SK-N-SH (cell line): ENCODE data around the gene SLC13A3. TPM values are rescaled to one million over a fixed set of nuclear protein-coding genes. Genes with fewer than 3 reads are reported as not detected.

Source experiments
- CTCF ChIA-PET: fragments of 300-600, 350-600 bp; formaldehyde crosslinking; extraction: SDS; loops from one replicate; lab custom pipeline; 2021; lab: Yijun Ruan, JAX
- POLR2A ChIA-PET: fragments of 350-600 bp; sonication (Branson Sonifier 250); formaldehyde crosslinking; extraction: SDS; loops from one replicate; lab custom pipeline; 2020; ENCODE audit warnings: antibody characterized with exemption, inconsistent platforms; lab: Yijun Ruan, JAX
- DNase-seq: peaks from one replicate; pipeline ENCODE4 v3.0.0; 2012
- H2AFZ ChIP-seq: fragments of 200-600 bp; sonication (generic); 2 replicates; pipeline ENCODE4 v1.8.1; 2016; ENCODE audit warnings: antibody characterized with exemption, mild to moderate bottlenecking, low read depth
- H3F3A ChIP-seq: fragments of 200-600 bp; sonication (generic); replicated peaks from 2 replicates; pipeline ENCODE3; 2016; ENCODE audit warnings: antibody characterized with exemption, mild to moderate bottlenecking; ENCODE audit not compliant: insufficient read depth
- H3K27ac ChIP-seq, 2 experiments: fragments of 200-500 bp in 1 of 2; fragments of 200-600 bp in 1 of 2; sonication (Bioruptor generic) in 1 of 2; sonication (generic), shearing (Covaris generic) in 1 of 2; 2 replicates each; pipeline versions ENCODE4 v1.5.1 to v1.6.1; 2014 to 2016; ENCODE audit warnings: low read depth in 2 of 2, inconsistent platforms in 1 of 2, low read length in 1 of 2, mild to moderate bottlenecking in 1 of 2, mixed read lengths in 1 of 2
- H3K27me3 ChIP-seq: fragments of 200-600 bp; sonication (generic), shearing (Covaris generic); 2 replicates; pipeline ENCODE4 v1.6.1; 2016; ENCODE audit warnings: mixed run types; ENCODE audit not compliant: insufficient read depth
- H3K36me3 ChIP-seq, 2 experiments: fragments of 200-500 bp in 1 of 2; fragments of 200-600 bp in 1 of 2; sonication (Bioruptor generic) in 1 of 2; sonication (generic) in 1 of 2; replicated peaks in 1 of 2; 2 replicates each; pipeline versions ENCODE3 to v1.5.1; 2014 to 2016; ENCODE audit warnings: low read length in 1 of 2, mild to moderate bottlenecking in 1 of 2; ENCODE audit not compliant: insufficient read depth in 2 of 2, control insufficient read depth in 1 of 2
- H3K4me1 ChIP-seq, 2 experiments: fragments of 200-500 bp in 1 of 2; fragments of 200-600 bp in 1 of 2; sonication (Bioruptor generic) in 1 of 2; sonication (generic), shearing (Covaris generic) in 1 of 2; 2 replicates each; pipeline versions ENCODE4 v1.5.1 to v1.6.1; 2014 to 2016; ENCODE audit warnings: low read depth in 1 of 2, low read length in 1 of 2, mixed run types in 1 of 2; ENCODE audit not compliant: insufficient read depth in 2 of 2, control insufficient read depth in 1 of 2
- H3K4me2 ChIP-seq: fragments of 200-600 bp; sonication (generic), shearing (Covaris generic); 2 replicates; pipeline ENCODE4 v1.6.1; 2017; ENCODE audit warnings: mixed run types
- H3K4me3 ChIP-seq, 2 experiments: fragments of 200-500 bp in 1 of 2; fragments of 200-600 bp in 1 of 2; sonication (Bioruptor generic) in 1 of 2; sonication (generic), shearing (Covaris generic) in 1 of 2; 2 replicates each; pipeline versions ENCODE4 v1.5.1 to v1.8.1; 2014 to 2016; ENCODE audit warnings: low read depth in 2 of 2, inconsistent platforms in 1 of 2, low read length in 1 of 2, mild to moderate bottlenecking in 1 of 2, mixed read lengths in 1 of 2, moderate library complexity in 1 of 2
- H3K79me2 ChIP-seq: fragments of 200-600 bp; sonication (generic); 2 replicates; pipeline ENCODE4 v1.8.1; 2017; ENCODE audit warnings: mild to moderate bottlenecking; ENCODE audit not compliant: insufficient read depth
- H3K9ac ChIP-seq: fragments of 200-600 bp; sonication (generic); 2 replicates; pipeline ENCODE4 v1.6.1; 2017; ENCODE audit warnings: mixed run types
- H3K9me2 ChIP-seq: fragments of 200-600 bp; sonication (generic); 2 replicates; pipeline ENCODE4 v1.6.1; 2017; ENCODE audit warnings: mixed run types
- H3K9me3 ChIP-seq: fragments of 200-600 bp; sonication (generic); 2 replicates; pipeline ENCODE4 v1.6.1; 2017; ENCODE audit warnings: mixed run types, mild to moderate bottlenecking, moderate library complexity
- H4K20me1 ChIP-seq: fragments of 200-600 bp; sonication (generic); 2 replicates; pipeline ENCODE4 v1.6.1; 2017; ENCODE audit warnings: mild to moderate bottlenecking, mixed run types; ENCODE audit not compliant: insufficient read depth
- CHD2 ChIP-seq: fragments of 150-350 bp; IDR thresholded peaks from 2 replicates; pipeline ENCODE4 v1.6.1; 2018; ENCODE audit warnings: low read length; ENCODE audit not compliant: partially characterized antibody
- ELF1 ChIP-seq: IDR thresholded peaks from 2 replicates; pipeline ENCODE4 v1.4.0; 2012
- EZH2phosphoT487 ChIP-seq: fragments of 200-600 bp; sonication (generic); IDR thresholded peaks from 2 replicates; pipeline ENCODE4 v1.6.1; 2017; ENCODE audit warnings: low read depth, mixed run types, mild to moderate bottlenecking, antibody characterized with exemption, moderate library complexity, borderline replicate concordance
- FOXM1 ChIP-seq: IDR thresholded peaks from 2 replicates; pipeline ENCODE4 v1.4.0; 2012; ENCODE audit warnings: low read depth, mild to moderate bottlenecking
- GABPA ChIP-seq: IDR thresholded peaks from 2 replicates; pipeline ENCODE4 v1.4.0; 2012; ENCODE audit warnings: low read depth, mild to moderate bottlenecking
- GATA2 ChIP-seq: sonication (generic); formaldehyde crosslinking; IDR thresholded peaks from 2 replicates; pipeline ENCODE4 v1.5.0; 2020; ENCODE audit warnings: mild to moderate bottlenecking, missing genetic modification reagents
- JUND ChIP-seq: IDR thresholded peaks from 2 replicates; pipeline ENCODE4 v1.4.0; 2012
- MEF2A ChIP-seq: IDR thresholded peaks from 2 replicates; pipeline ENCODE4 v1.4.0; 2012; ENCODE audit warnings: low read depth, borderline replicate concordance
- POLR2AphosphoS5 ChIP-seq: IDR thresholded peaks from 2 replicates; pipeline ENCODE4 v1.6.1; 2012; ENCODE audit warnings: low read depth, low read length
- SIN3A ChIP-seq: IDR thresholded peaks from 2 replicates; pipeline ENCODE4 v1.6.1; 2012; ENCODE audit warnings: low read depth, mild to moderate bottlenecking, low read length, moderate library complexity, borderline replicate concordance
- TCF12 ChIP-seq: IDR thresholded peaks from 2 replicates; pipeline ENCODE4 v1.4.0; 2012
- TEAD4 ChIP-seq: IDR thresholded peaks from 2 replicates; pipeline ENCODE4 v1.4.0; 2012; ENCODE audit warnings: mild to moderate bottlenecking, borderline replicate concordance; ENCODE audit not compliant: insufficient read depth
- YY1 ChIP-seq: IDR thresholded peaks from 2 replicates; pipeline ENCODE4 v1.4.0; 2012; ENCODE audit warnings: low read depth, mild to moderate bottlenecking
- WGBS: methylation state at CpG from one replicate; pipeline ENCODE4 v1.1.6; 2017; ENCODE audit warnings: low lambda C conversion rate; 5-methylcytosine and 5-hydroxymethylcytosine counted together
- polyA plus RNA-seq, 3 experiments: library from polyadenylated mRNA; depleted of rRNA; stranded (reverse); fragments of >200 nt; gene quantifications; 2 replicates each; pipeline ENCODE4 v1.2.3, GENCODE V29; 2012
- TF ChIP-seq, protein P1 (sequence below): IDR thresholded peaks from 2 replicates; pipeline ENCODE4 v1.4.0; 2012; ENCODE audit warnings: low read depth
- TF ChIP-seq, protein P2 (sequence below): fragments of 150-350 bp; IDR thresholded peaks from 2 replicates; pipeline ENCODE4 v1.6.1; 2017; ENCODE audit warnings: antibody characterized with exemption, low read length, low read depth, borderline replicate concordance
- TF ChIP-seq, protein P3 (sequence below): IDR thresholded peaks from 2 replicates; pipeline ENCODE4 v1.4.0; 2012; ENCODE audit warnings: low read depth, borderline replicate concordance
- TF ChIP-seq, protein P4 (sequence below): IDR thresholded peaks from 2 replicates; pipeline ENCODE4 v1.4.0; 2012; ENCODE audit warnings: low read depth, borderline replicate concordance
- TF ChIP-seq, protein P5 (sequence below): fragments of 150-350 bp; IDR thresholded peaks from 2 replicates; pipeline ENCODE4 v1.6.1; 2016; ENCODE audit warnings: mild to moderate bottlenecking, low read depth, low read length

SLC13A3 gene
- polyA plus RNA-seq, 1 of the 3 experiments (the other 2 are of a cell fraction), result 0.10 TPM

GRCh38 chr20:46621492-46621891 lies 29.8 kb downstream of the SLC13A3 start:
- DNase-seq, result no peak
- no peak overlapping the region for H2AFZ ChIP-seq
- no peaks in the 10 kb centered on the region for H3K27me3 ChIP-seq
- H3K9me2 ChIP-seq, result no peaks in the 10 kb centered on the region
- H3K9ac ChIP-seq, result no peak overlapping the region
- H3K27ac ChIP-seq, result no peak overlapping the region
- no peaks in the 10 kb centered on the region for H4K20me1 ChIP-seq
- H3K4me1 ChIP-seq, result no peaks in the 10 kb centered on the region
- no peaks in the 10 kb centered on the region for H3K36me3 ChIP-seq
- ChIA-PET CTCF (interaction anchor here (0.7 to 1.6 kb wide), 4 partner anchors 12 to 59 kb away, joined by 3 to 5 read pairs (median 3); partner anchors contain the start of gene SLC13A3), POLR2A (no interaction called here)
- H3K4me3 ChIP-seq, result no peak overlapping the region
- no peaks in the 10 kb centered on the region for H3K9me3 ChIP-seq
- no peaks in the 10 kb centered on the region for H3K79me2 ChIP-seq
- H3F3A ChIP-seq, result no peaks in the 10 kb centered on the region
- WGBS, result 52% methylated on average over 4 of the region's 4 CpGs
- TF ChIP-seq, protein P1, sequence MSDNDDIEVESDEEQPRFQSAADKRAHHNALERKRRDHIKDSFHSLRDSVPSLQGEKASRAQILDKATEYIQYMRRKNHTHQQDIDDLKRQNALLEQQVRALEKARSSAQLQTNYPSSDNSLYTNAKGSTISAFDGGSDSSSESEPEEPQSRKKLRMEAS, result no peak
- TF ChIP-seq JUND (no peak), CHD2 (no peak), FOXM1 (no peak), TEAD4 (no peak), GABPA (no peak), TCF12 (no peak)
- TF ChIP-seq, protein P2, sequence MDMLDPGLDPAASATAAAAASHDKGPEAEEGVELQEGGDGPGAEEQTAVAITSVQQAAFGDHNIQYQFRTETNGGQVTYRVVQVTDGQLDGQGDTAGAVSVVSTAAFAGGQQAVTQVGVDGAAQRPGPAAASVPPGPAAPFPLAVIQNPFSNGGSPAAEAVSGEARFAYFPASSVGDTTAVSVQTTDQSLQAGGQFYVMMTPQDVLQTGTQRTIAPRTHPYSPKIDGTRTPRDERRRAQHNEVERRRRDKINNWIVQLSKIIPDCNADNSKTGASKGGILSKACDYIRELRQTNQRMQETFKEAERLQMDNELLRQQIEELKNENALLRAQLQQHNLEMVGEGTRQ, result no peak
- TF ChIP-seq, protein P3, sequence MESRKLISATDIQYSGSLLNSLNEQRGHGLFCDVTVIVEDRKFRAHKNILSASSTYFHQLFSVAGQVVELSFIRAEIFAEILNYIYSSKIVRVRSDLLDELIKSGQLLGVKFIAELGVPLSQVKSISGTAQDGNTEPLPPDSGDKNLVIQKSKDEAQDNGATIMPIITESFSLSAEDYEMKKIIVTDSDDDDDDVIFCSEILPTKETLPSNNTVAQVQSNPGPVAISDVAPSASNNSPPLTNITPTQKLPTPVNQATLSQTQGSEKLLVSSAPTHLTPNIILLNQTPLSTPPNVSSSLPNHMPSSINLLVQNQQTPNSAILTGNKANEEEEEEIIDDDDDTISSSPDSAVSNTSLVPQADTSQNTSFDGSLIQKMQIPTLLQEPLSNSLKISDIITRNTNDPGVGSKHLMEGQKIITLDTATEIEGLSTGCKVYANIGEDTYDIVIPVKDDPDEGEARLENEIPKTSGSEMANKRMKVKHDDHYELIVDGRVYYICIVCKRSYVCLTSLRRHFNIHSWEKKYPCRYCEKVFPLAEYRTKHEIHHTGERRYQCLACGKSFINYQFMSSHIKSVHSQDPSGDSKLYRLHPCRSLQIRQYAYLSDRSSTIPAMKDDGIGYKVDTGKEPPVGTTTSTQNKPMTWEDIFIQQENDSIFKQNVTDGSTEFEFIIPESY, result no peak
- TF ChIP-seq, all 33 proteins: peak for 0
- H3K4me2 ChIP-seq, result no peak overlapping the region

DNA sequence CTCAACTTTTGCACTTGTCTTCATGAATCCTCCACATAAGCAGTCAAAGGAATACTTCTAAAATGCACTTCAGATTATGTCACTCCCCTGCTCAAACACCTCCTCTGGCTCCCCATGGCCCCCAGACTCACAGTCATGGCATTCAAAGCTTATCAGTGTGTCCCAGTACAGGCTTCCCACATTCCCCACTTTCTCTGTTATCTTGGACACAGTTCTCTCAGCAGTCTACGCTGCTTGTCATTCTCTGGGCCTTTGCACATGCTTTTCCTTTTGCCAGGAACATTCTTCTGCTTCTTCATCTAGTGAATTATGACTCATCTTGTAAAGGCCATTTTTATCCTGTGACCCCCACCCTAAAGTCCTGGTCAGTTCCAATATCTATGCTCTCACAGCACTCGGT lies 31.8 kb downstream of the SLC13A3 start:
- no peaks in the 10 kb centered on the region for H3K9me2 ChIP-seq
- no peaks in the 10 kb centered on the region for H3K27me3 ChIP-seq
- no peaks in the 10 kb centered on the region for H4K20me1 ChIP-seq
- no peaks in the 10 kb centered on the region for H3F3A ChIP-seq
- 42% methylated on average over 2 of the region's 2 CpGs for WGBS
- no peaks in the 10 kb centered on the region for H3K36me3 ChIP-seq
- H3K4me1 ChIP-seq, result no peaks in the 10 kb centered on the region
- no peaks in the 10 kb centered on the region for H3K79me2 ChIP-seq
- no peak overlapping the region for H2AFZ ChIP-seq
- no peak overlapping the region for H3K4me2 ChIP-seq
- no peak overlapping the region for H3K4me3 ChIP-seq
- no peak for DNase-seq
- POLR2A ChIA-PET, result no interaction called here
- CTCF ChIA-PET, result no interaction called here
- H3K9me3 ChIP-seq, result no peaks in the 10 kb centered on the region
- TF ChIP-seq JUND (no peak), MEF2A (no peak), SIN3A (no peak), GATA2 (no peak), TEAD4 (no peak), YY1 (no peak), EZH2phosphoT487 (no peak), POLR2AphosphoS5 (no peak), ELF1 (no peak)
- TF ChIP-seq, protein P1, result no peak
- TF ChIP-seq, protein P4, sequence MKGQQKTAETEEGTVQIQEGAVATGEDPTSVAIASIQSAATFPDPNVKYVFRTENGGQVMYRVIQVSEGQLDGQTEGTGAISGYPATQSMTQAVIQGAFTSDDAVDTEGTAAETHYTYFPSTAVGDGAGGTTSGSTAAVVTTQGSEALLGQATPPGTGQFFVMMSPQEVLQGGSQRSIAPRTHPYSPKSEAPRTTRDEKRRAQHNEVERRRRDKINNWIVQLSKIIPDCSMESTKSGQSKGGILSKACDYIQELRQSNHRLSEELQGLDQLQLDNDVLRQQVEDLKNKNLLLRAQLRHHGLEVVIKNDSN, result no peak
- TF ChIP-seq, protein P5, sequence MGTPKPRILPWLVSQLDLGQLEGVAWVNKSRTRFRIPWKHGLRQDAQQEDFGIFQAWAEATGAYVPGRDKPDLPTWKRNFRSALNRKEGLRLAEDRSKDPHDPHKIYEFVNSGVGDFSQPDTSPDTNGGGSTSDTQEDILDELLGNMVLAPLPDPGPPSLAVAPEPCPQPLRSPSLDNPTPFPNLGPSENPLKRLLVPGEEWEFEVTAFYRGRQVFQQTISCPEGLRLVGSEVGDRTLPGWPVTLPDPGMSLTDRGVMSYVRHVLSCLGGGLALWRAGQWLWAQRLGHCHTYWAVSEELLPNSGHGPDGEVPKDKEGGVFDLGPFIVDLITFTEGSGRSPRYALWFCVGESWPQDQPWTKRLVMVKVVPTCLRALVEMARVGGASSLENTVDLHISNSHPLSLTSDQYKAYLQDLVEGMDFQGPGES, result no peak
- TF ChIP-seq, all 33 proteins: peak for 0
- Histone ChIP-seq H3K27ac (no peak overlapping the region), H3K9ac (no peak overlapping the region)
